HepG2 (cell line): ENCODE measurements around the gene TNFRSF6B.

Experiments
- DPF2 ChIP-seq: sonication (generic); formaldehyde crosslinking; IDR thresholded peaks from 2 replicates; pipeline ENCODE4 v1.4.0; 2020; ENCODE audit warnings: mild to moderate bottlenecking, low read depth, missing genetic modification reagents, borderline replicate concordance
- KAT2B ChIP-seq: fragments of 150-350 bp; IDR thresholded peaks from 2 replicates; pipeline ENCODE4 v1.6.1; 2014; ENCODE audit warnings: low read depth, low read length, borderline replicate concordance
- NR2F6 ChIP-seq, 2 experiments: IDR thresholded peaks; 2 replicates each; pipeline ENCODE4 v1.6.1; 2016; ENCODE audit warnings: antibody characterized with exemption in 1 of 2, mild to moderate bottlenecking in 1 of 2
- PHF21A ChIP-seq: sonication (generic); formaldehyde crosslinking; IDR thresholded peaks from 2 replicates; pipeline ENCODE4 v1.5.0; 2020; ENCODE audit warnings: mild to moderate bottlenecking, missing genetic modification reagents
- POLR2AphosphoS5 ChIP-seq: IDR thresholded peaks from 2 replicates; pipeline ENCODE4 v1.6.1; 2012; ENCODE audit warnings: low read depth, low read length
- ZNF460 ChIP-seq: sonication (generic); formaldehyde crosslinking; IDR thresholded peaks from 2 replicates; pipeline ENCODE4 v1.5.1; 2020; ENCODE audit warnings: missing genetic modification reagents, mild to moderate bottlenecking, borderline replicate concordance
- ZNF572 ChIP-seq: sonication (generic); formaldehyde crosslinking; IDR thresholded peaks from 2 replicates; pipeline ENCODE4 v1.5.1; 2020; ENCODE audit warnings: mild to moderate bottlenecking, missing genetic modification reagents
- ZNF740 ChIP-seq: sonication (generic); formaldehyde crosslinking; IDR thresholded peaks from 2 replicates; pipeline ENCODE4 v1.4.0; 2020; ENCODE audit warnings: missing genetic modification reagents

GRCh38 chr20:63655249-63655648, 41.2 kb upstream of the TNFRSF6B start:
- TF ChIP-seq POLR2AphosphoS5 (no peak), ZNF460 (no peak), KAT2B (no peak), PHF21A (CRISPR knock-in tag) (no peak), ZNF572 (CRISPR knock-in tag) (no peak), DPF2 (CRISPR knock-in tag) (no peak), NR2F6 (IDR thresholded peaks at IDR 0.05) (no peak), NR2F6 (CRISPR knock-in tag; IDR thresholded peaks at IDR 0.05) (no peak), ZNF740 (CRISPR knock-in tag) (no peak)
